Upper lobe of left lung (tissue), 4 donors: ENCODE measurements around the gene TAS1R2.

Experiments
- EP300 ChIP-seq, 4 donors: sonication (generic); formaldehyde crosslinking; IDR thresholded peaks; one replicate each; pipeline ENCODE4 v1.5.1; 2017; ENCODE audit warnings: antibody characterized with exemption in 4 of 4, control low read depth in 2 of 4
- POLR2AphosphoS5 ChIP-seq, 2 donors: sonication (generic); formaldehyde crosslinking; IDR thresholded peaks; one replicate each; pipeline ENCODE4 v1.5.1; 2017; ENCODE audit warnings: antibody characterized with exemption in 2 of 2
- TF ChIP-seq, protein P1 (sequence below), 6 experiments: fragments of 450-650 bp in 4 of 6; fragments of 200-600 bp in 2 of 6; sonication (generic) in 2 of 6; IDR thresholded peaks; one replicate each; pipeline ENCODE4 v1.5.1; 2016 to 2019; ENCODE audit warnings: antibody characterized with exemption in 6 of 6

- TF ChIP-seq POLR2AphosphoS5 (IDR thresholded peaks at IDR 0.05) (no peak), EP300 (IDR thresholded peaks at IDR 0.05) (no peak)
- TF ChIP-seq, protein P1, sequence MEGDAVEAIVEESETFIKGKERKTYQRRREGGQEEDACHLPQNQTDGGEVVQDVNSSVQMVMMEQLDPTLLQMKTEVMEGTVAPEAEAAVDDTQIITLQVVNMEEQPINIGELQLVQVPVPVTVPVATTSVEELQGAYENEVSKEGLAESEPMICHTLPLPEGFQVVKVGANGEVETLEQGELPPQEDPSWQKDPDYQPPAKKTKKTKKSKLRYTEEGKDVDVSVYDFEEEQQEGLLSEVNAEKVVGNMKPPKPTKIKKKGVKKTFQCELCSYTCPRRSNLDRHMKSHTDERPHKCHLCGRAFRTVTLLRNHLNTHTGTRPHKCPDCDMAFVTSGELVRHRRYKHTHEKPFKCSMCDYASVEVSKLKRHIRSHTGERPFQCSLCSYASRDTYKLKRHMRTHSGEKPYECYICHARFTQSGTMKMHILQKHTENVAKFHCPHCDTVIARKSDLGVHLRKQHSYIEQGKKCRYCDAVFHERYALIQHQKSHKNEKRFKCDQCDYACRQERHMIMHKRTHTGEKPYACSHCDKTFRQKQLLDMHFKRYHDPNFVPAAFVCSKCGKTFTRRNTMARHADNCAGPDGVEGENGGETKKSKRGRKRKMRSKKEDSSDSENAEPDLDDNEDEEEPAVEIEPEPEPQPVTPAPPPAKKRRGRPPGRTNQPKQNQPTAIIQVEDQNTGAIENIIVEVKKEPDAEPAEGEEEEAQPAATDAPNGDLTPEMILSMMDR (IDR thresholded peaks at IDR 0.05): no peak
Observed at GRCh38 chr1:18805150-18805879, 54.1 kb downstream of the TAS1R2 start.
